HCT116 (cell line): ENCODE data around the gene FAM168A.

Experiments
- CEBPB ChIP-seq: IDR thresholded peaks from 2 replicates; pipeline ENCODE4 v1.6.1; 2012; ENCODE audit warnings: low read depth
- EZH2 ChIP-seq: fragments of 200-600 bp; sonication (generic); IDR thresholded peaks from 2 replicates; pipeline ENCODE4 v1.6.1; 2017; ENCODE audit warnings: antibody characterized with exemption, mixed run types
- FOSL1 ChIP-seq: IDR thresholded peaks from 2 replicates; pipeline ENCODE4 v1.6.1; 2012; ENCODE audit warnings: low read depth
- JUND ChIP-seq: IDR thresholded peaks from 2 replicates; pipeline ENCODE4 v1.6.1; 2012
- POLR2A ChIP-seq: IDR thresholded peaks from 2 replicates; pipeline ENCODE4 v1.7.0; 2011; ENCODE audit warnings: borderline replicate concordance; ENCODE audit not compliant: insufficient read depth, insufficient read length; ENCODE audit errors: extremely low read depth
- POLR2AphosphoS5 ChIP-seq: IDR thresholded peaks from 2 replicates; pipeline ENCODE4 v1.6.1; 2011; ENCODE audit warnings: mild to moderate bottlenecking, low read depth, low read length, moderate library complexity
- SP1 ChIP-seq: IDR thresholded peaks from 2 replicates; pipeline ENCODE4 v1.6.1; 2012; ENCODE audit warnings: low read depth
- ZFX ChIP-seq: fragments of 450-650 bp; IDR thresholded peaks from 2 replicates; pipeline ENCODE4 v1.6.1; 2017
- TF ChIP-seq, protein P1 (sequence below), 3 experiments: fragments of 200-600 bp in 1 of 3; sonication (generic) in 1 of 3; IDR thresholded peaks in 2 of 3; conservative IDR thresholded peaks in 1 of 3; 2 replicates each; pipeline ENCODE4 v1.5.1; 2012 to 2017; ENCODE audit warnings: low read depth in 2 of 3, low read length in 2 of 3, antibody characterized with exemption in 1 of 3, borderline replicate concordance in 1 of 3, control low read depth in 1 of 3, mild to moderate bottlenecking in 1 of 3, mixed read lengths in 1 of 3, mixed run types in 1 of 3, moderate library complexity in 1 of 3; ENCODE audit not compliant: insufficient read depth in 1 of 3

DNA sequence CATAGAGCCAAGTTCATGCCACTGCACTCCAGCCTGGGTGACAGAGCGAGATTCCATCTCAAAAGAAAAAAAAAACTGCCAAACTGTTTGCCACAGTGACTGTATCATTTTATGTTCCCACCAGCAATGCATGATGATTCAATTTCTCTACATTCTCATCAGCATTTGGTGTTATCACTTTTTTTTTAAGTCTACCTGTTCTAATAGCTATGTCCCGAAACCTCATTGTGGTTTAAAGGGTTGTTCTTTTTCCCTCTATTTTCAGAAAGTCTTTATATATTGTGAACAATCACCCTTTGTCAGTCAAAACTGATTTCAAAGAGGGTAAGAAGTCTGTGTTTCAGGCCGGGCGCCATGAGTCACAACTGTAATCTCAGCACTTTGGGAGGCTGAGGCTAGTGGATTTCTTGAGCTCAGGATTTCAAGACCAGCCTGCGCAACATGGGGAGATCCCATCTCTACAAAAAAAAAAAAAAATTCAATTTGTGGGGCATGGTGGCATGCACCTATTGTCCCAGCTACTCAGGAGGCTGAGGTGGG, 14.8 kb upstream of the FAM168A start:
- TF ChIP-seq, protein P1, sequence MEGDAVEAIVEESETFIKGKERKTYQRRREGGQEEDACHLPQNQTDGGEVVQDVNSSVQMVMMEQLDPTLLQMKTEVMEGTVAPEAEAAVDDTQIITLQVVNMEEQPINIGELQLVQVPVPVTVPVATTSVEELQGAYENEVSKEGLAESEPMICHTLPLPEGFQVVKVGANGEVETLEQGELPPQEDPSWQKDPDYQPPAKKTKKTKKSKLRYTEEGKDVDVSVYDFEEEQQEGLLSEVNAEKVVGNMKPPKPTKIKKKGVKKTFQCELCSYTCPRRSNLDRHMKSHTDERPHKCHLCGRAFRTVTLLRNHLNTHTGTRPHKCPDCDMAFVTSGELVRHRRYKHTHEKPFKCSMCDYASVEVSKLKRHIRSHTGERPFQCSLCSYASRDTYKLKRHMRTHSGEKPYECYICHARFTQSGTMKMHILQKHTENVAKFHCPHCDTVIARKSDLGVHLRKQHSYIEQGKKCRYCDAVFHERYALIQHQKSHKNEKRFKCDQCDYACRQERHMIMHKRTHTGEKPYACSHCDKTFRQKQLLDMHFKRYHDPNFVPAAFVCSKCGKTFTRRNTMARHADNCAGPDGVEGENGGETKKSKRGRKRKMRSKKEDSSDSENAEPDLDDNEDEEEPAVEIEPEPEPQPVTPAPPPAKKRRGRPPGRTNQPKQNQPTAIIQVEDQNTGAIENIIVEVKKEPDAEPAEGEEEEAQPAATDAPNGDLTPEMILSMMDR (IDR thresholded peaks at IDR 0.05 in 2 of 3, conservative IDR thresholded peaks at IDR 0.05 in 1 of 3; ENCODE audit: borderline replicate concordance in 1 of 3, insufficient read depth in 1 of 3, low read depth in 2 of 3, low read length in 2 of 3) = no peak
- TF ChIP-seq FOSL1 (no peak), POLR2A (no peak), POLR2AphosphoS5 (no peak), JUND (no peak), EZH2 (no peak), CEBPB (no peak), SP1 (no peak), ZFX (no peak)
